Esophagus squamous epithelium (tissue), 4 donors: ENCODE data around the gene IGF1R.

Experiments used
- POLR2A ChIP-seq, 4 donors: fragments of 450-650 bp; IDR thresholded peaks; one replicate each; pipeline ENCODE4 v1.6.1; 2017; ENCODE audit warnings: antibody characterized with exemption in 4 of 4, mild to moderate bottlenecking in 4 of 4, moderate library complexity in 3 of 4
- TF ChIP-seq, protein P1 (sequence below), 6 experiments: fragments of 450-650 bp in 4 of 6; fragments of 200-600 bp in 2 of 6; sonication (generic) in 2 of 6; IDR thresholded peaks; one replicate each; pipeline ENCODE4 v1.5.1; 2016 to 2019; ENCODE audit warnings: antibody characterized with exemption in 6 of 6, mild to moderate bottlenecking in 4 of 6, moderate library complexity in 4 of 6

DNA sequence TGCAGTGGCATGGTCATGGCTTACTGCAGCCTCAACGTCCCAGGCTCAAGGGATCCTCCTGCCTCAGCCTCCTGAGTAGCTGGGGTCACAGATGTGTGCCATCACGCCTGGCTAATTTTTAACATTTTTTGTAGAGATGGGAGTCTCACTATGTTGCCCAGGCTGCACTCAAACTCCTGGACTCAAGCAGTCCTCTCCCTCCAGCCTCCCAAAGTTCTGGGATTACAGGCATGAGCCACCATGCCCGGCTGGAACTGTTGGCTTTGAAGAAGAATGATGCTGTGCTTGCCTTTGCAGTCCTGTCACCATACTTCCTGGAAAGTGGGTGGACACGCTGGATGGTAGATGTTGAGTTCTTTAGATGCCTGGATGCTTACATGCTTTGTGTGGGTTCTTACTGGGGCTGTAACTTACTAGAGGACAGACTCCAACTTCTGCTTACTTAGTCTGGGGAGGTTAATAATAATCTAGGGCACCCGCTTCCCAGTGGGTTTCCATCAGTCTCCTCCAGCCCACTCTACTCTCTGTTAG, 36.7 kb downstream of the IGF1R start:
- TF ChIP-seq POLR2A (IDR thresholded peaks at IDR 0.05) = no peak
- TF ChIP-seq, protein P1, sequence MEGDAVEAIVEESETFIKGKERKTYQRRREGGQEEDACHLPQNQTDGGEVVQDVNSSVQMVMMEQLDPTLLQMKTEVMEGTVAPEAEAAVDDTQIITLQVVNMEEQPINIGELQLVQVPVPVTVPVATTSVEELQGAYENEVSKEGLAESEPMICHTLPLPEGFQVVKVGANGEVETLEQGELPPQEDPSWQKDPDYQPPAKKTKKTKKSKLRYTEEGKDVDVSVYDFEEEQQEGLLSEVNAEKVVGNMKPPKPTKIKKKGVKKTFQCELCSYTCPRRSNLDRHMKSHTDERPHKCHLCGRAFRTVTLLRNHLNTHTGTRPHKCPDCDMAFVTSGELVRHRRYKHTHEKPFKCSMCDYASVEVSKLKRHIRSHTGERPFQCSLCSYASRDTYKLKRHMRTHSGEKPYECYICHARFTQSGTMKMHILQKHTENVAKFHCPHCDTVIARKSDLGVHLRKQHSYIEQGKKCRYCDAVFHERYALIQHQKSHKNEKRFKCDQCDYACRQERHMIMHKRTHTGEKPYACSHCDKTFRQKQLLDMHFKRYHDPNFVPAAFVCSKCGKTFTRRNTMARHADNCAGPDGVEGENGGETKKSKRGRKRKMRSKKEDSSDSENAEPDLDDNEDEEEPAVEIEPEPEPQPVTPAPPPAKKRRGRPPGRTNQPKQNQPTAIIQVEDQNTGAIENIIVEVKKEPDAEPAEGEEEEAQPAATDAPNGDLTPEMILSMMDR (IDR thresholded peaks at IDR 0.05) = no peak
